ENCODE data around the gene ACR.

ACR gene

DNA sequence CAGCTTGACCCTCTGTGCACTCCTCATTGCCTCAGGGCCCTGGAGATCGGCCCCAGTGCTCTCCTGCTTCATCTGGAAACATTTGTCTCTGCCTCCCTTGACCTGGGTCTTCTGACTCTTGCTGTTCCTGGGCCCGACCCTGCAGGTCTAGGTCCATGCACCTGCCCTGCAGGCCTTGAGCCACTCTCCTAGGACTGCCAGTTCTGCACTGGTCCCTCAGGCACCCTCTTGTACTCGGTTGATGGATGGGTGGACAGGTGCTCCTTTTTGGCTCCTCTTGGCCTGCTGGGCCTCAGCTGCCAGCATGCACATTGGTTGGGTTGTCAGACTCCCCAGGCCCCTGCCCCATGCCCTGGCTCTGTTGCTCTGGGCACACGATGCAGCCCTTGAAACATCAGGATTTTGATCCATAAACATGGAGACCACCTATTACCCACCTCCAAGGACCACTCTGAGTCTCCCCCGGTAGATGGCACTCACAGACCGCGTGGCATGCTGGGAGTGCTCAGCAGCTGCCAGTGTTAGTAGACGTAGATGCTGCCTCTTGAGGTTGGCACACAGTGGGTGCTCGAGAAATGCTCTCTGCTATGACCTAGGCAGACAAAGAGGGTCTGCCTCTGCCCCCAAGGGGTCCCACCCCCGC lies 20.2 kb upstream of the ACR start:
- DNase-seq (ENCODE audit: low read depth), result no peak

DNA sequence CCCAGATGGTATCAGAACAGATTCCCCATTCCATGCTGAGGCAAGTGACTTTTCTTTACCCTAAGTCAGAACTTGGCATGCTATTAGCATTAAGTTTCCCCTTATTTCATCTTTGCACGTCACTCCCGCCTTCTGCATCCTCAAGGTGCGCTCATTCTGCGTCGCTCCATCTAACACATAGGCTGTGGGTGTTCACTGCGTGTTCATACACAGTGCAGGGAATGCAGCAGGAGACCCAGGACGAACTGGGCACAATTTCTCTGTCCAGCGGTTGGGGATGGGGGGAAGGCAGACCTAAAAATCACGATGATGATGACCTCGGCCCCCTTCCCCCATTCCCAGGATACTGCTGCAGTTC lies 19.7 kb upstream of the ACR start:
- no peak for DNase-seq (ENCODE audit: low read depth)

DNA sequence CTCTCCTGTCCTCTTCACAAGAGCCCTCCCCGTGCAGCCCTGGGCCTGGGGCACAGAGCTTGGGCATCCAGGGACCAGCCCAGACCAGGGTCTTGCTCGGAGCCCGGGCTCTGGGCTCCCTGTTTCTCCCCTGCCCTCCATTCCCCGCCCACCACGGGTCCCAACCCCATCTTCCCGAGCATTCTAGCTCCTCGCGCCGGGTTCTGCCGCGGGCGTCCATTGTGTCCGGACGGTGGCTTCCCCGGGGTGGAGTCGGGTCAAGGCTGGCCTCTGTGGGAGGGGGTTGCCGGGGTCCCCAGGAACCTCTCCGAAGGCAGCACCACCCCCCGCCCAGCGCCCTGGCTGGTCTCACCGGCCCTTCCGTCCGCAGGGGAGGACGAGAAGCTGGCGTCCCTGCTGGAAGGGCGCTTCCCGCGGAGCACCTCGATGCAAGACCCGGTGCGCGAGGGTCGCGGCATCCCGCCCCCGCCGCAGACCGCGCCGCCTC lies 18.1 kb upstream of the ACR start:
- DNase-seq (ENCODE audit: low read depth), result no peak

DNA sequence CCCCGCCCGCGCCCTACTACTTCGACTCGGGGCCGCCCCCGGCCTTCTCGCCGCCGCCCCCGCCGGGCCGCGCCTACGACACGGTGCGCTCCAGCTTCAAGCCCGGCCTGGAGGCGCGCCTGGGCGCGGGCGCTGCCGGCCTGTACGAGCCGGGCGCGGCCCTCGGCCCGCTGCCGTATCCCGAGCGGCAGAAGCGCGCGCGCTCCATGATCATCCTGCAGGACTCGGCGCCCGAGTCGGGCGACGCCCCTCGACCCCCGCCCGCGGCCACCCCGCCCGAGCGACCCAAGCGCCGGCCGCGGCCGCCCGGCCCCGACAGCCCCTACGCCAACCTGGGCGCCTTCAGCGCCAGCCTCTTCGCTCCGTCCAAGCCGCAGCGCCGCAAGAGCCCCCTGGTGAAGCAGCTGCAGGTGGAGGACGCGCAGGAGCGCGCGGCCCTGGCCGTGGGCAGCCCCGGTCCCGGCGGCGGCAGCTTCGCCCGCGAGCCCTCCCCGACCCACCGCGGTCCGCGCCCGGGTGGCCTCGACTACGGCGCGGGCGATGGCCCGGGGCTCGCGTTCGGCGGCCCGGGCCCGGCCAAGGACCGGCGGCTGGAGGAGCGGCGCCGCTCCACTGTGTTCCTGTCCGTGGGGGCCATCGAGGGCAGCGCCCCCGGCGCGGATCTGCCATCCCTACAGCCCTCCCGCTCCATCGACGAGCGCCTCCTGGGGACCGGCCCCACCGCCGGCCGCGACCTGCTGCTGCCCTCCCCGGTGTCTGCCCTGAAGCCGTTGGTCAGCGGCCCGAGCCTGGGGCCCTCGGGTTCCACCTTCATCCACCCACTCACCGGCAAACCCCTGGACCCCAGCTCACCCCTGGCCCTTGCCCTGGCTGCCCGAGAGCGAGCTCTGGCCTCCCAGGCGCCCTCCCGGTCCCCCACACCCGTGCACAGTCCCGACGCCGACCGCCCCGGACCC lies 17.4 kb upstream of the ACR start:
- DNase-seq (ENCODE audit: low read depth), result no peak

DNA sequence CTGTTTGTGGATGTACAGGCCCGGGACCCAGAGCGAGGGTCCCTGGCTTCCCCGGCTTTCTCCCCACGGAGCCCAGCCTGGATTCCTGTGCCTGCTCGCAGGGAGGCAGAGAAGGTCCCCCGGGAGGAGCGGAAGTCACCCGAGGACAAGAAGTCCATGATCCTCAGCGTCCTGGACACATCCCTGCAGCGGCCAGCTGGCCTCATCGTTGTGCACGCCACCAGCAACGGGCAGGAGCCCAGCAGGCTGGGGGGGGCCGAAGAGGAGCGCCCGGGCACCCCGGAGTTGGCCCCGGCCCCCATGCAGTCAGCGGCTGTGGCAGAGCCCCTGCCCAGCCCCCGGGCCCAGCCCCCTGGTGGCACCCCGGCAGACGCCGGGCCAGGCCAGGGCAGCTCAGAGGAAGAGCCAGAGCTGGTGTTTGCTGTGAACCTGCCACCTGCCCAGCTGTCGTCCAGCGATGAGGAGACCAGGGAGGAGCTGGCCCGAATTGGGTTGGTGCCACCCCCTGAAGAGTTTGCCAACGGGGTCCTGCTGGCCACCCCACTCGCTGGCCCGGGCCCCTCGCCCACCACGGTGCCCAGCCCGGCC lies 16.7 kb upstream of the ACR start:
- no peak for DNase-seq (ENCODE audit: low read depth)

DNA sequence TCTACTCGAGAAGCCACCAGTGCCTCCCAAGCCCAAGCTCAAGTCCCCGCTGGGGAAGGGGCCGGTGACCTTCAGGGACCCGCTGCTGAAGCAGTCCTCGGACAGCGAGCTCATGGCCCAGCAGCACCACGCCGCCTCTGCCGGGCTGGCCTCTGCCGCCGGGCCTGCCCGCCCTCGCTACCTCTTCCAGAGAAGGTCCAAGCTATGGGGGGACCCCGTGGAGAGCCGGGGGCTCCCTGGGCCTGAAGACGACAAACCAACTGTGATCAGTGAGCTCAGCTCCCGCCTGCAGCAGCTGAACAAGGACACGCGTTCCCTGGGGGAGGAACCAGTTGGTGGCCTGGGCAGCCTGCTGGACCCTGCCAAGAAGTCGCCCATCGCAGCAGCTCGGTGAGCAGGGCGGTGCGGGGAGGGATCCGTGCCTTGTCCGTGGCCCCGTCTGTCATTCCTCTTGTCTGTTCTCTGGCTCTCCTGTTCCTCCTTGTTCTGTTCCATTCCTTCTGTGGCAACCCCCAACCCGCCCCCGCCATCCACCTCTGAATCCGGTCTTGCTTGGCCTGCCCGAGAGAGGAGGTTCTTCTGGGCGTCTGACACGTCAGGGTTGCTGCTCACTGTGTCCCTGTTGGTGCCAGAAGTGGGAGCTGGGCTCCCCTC lies 15.8 kb upstream of the ACR start:
- DNase-seq (ENCODE audit: low read depth), result no peak

DNA sequence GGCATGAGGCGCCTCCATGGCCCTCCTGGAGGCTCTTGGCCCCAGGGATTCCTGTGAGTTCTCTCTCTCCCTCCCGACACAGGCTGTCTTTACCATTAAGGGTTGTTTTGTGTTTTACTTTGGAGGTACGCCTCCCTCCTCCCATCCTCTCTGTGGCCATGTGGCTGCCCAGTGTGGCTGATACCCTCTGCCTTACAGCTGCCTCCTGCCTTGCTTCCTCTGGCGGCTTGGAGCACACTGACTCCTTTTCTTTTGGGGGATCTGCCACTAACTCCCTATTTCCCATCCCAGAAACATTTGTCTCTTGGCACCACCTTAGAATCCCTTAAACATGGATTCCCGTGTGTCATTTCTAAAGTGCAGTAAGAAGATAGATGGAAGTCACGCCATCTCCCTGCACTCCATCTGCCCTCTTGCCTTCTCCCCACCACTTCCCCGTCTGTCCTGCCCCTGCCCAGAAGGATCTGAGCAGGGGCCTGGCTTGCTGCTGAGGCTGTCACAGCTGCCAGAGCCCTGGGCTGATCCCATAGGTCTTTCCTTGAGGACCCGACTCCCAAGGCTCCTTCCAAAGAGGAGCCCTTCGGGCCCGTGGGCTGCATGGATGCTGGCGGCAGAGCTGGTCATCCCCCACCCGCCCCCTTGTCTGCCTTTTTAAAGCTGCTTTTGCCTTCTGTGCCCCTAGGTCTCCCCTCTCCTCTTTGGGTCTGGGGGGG lies 15.1 kb upstream of the ACR start:
- DNase-seq (ENCODE audit: low read depth), result no peak

DNA sequence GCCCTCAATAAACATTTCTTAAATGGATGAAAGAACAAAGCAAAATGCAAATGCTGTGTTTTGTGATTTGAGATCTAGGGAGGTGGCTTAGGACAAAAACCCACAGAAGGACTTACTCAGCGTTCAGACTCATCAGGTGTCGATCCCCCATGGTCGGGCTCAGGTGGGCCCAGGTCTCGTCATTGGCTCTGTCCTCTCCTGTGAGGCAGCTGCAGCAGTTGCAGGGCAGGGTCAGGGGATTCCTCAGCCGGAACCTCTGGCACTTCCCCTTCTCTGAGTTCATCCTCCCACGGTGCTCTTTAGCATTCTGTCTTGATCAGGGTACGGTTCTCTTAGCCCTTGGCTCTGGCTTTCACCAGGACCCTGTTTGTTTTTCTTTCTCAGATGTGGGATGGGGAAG lies 14.0 kb upstream of the ACR start:
- DNase-seq (ENCODE audit: low read depth), result no peak

DNA sequence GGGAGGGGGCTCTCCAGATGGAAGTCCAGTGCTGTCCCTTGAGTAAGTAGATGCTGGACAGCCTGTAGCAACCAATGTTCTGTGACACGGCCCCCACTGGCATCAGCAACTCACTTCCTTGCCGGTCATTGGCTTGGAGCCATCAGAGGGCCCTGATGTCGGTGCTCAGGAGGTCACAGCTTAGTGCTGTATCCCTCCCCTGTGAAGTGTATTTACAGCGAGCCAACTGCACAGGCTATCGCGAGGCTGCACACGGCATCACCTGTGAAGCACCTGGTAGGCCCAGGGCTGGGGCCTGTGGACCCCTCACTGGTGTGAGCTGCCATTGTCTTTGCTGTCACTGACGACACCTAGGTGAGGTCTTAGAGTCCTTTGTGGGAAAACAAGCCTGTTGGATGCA lies 13.4 kb upstream of the ACR start:
- no peak for DNase-seq (ENCODE audit: low read depth)

DNA sequence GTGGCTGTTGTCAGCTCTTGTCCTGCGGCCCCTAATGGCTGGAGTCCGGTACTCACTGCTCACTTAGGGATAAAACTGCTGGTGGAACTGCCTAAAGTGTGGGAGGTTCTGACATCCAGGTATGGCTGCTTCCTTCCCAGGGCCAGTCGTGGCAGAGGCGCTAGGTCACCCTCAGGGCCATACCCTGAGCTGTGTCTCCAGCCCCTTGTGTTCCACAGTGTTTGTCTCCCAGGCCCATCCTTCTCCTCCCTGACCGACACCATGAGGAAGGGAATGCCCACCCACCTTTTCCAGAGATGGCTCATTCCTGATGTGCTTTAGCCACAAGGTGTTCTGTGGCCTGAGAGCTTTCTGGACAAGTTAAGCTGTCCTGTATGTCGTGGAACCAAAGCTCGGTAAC lies 12.4 kb upstream of the ACR start:
- no peak for DNase-seq (ENCODE audit: low read depth)

DNA sequence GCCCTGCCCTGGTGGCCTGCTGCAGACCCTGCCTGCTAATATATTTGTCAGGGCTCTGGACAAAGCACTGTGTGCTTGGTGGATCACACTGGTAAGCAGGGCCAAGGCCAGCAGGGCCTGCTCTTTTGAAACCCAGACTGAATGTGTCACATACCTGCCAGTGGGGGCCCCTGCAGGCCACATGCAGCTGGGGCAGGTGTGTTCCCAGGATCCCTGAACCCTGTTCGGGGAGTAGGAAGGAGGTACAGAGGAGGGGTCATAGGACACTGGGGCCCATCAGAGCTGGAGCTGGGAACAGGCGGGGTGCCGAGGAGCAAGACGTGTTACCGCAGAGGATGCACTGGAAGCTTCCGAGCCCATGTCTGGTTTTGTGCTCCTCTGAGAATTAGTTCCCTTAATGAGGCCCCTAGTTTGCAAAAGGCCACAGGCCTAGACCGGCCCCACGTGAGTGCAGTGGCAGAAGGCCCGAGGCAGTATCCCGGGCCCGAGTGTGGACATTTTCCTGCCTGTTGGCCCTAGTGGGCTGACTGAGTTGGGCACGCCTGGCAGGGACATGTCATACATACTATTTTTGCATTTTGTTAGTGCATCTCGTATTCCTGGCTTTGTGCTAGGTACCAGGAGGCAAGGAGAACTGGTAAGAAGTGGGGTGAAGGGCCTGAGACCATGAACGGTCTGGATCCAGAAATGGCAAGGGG lies 11.2 kb upstream of the ACR start:
- no peak for DNase-seq (ENCODE audit: low read depth)

DNA sequence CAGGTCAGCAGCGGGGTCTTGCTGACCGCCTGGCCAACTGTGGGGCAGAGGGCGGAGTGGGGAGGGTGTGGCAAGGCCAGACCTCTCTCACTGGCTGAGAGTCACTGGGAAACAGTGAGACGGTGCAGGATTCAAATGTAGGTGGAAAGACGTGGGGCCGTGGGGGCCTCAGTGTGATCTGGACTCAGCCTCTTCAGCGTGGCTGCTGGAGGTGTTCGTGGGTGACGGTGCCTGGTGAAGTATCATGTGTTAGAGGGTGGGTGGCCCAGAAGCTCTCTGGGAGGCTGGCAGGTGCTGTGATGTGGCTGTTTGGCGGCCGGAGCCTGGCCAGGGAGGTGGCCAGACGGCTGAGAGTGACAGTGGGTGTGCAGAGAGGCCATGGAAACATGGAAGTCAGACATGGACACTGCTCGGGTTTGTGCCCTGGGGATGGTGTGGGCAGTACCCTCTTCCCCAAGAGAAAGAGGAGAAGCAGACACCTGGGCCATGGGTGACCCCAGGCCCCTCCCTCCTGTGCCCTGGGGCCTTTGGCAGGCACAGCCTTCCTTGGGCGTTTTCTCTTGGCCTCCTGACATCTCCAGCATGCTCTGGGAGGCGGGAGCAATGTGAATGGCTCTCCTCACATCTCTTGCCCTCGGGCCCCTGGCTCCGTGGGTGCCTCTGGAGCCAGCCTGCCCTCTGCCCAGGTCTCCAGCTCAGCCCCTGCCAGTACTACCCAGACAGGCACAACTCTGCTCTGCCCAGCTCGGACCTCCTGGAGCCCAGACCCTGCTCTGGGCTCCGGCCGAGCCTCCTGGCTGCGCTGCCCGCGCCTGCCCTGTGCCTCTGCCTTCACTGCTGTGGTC lies 10.1 kb upstream of the ACR start:
- DNase-seq (ENCODE audit: low read depth), result no peak

DNA sequence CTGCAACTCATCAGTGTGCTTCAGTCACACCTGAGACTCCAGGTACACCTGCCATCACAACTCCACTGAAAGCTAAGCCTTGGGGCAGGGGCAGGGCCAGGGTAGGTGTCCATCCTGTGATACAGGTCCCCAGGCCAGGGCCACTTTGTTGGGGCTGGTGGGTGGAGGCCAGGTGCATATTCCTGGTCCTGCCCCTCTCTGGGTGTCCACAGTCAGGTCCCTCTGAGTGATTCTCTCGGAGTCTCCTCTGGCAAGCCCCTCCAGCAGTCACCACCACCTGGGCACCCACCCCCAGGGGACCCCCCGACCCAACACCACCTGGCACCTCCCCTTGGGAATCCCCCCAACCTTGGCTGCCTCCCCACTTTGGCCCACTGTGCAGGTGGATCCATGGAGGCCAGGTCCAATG lies 9.5 kb upstream of the ACR start:
- DNase-seq (ENCODE audit: low read depth), result no peak

DNA sequence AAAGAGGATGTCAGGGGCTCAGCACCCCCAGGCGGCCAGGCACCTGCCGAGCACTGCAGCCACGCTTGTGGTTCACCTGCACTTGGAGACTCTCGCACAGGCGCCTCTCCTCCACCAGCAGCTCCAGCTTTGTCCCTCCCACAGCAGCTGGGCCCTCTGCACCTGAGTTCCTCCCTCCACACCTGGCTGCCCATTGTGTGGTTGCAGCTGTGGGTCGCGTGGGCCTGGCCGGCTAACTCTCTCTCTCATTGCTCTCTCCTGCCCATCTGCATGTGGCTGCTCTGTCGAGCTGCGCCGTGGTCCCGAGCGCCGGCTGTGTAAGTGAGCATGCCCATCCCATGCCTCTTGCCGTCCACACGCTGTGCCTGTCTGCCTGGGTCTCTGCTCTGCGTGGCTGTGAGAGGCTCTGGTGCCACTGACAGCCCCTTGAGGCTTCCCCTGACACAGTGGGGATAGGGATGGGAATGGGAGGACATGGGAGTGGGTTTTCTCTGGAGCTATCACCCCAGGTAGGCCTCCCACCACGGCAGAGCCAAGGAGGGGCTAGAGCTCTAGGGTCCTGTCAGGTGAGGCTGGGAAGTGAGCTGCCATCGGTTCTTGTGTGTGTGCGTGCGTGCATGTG lies 8.5 kb upstream of the ACR start:
- no peak for DNase-seq (ENCODE audit: low read depth)

DNA sequence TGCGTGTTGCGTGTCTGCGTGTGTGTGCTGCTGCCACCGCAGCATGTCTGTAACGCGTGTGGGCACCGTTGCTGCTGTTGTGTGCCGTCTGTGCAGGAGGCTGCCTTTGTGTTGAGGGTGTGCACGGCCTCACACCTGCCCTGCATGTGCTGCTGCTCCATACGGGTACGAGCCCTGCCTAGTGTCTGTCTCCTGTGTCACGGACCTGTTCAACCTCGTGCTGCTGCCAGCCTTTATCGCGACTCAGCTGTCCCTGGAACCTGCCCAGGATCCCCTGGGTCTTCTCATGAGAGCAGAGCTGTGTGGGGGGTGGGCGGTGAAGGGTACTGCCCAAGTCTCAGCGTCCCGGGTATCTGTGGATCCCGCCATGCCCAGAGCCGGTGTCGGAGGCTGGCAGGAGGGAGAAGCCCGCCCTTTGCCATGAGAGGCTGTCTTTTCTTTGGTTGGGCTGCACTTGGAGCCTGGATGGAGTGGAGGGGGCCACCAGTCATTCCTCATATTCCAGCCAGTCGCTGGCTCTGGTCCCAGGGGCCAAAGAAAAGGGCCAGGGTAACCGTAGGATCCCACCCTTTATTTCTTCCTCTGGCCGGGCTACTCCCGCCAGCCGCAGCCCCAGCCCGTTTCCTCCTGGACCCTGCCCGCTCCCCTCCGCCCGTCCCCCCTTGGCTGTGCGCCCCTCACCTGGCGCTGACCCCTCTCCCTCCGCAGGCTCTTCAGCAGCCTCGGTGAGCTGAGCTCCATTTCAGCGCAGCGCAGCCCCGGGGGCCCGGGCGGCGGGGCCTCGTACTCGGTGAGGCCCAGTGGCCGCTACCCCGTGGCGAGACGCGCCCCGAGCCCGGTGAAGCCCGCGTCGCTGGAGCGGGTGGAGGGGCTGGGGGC lies 7.8 kb upstream of the ACR start:
- DNase-seq (ENCODE audit: low read depth), result no peak

DNA sequence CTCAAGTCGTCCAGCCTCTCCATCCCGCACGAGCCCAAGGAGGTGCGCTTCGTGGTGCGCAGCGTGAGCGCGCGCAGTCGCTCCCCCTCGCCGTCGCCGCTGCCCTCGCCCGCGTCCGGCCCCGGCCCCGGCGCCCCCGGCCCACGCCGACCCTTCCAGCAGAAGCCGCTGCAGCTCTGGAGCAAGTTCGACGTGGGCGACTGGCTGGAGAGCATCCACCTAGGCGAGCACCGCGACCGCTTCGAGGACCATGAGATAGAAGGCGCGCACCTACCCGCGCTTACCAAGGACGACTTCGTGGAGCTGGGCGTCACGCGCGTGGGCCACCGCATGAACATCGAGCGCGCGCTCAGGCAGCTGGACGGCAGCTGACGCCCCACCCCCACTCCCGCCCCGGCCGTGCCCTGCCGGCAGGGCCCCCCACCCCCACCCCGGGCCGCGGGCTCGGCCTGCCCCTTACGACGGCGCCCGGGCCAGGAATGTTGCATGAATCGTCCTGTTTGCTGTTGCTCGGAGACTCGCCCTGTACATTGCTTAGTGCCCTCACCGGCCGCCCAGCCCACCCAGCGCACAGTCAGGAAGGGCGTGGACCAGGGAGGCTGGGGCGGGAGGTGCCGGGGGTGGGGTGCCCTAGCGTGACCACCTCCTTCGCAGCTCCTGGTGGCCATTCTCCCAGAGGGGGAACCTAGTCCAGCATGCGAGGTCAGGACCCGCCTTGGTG lies 6.9 kb upstream of the ACR start:
- DNase-seq (ENCODE audit: low read depth), result no peak

DNA sequence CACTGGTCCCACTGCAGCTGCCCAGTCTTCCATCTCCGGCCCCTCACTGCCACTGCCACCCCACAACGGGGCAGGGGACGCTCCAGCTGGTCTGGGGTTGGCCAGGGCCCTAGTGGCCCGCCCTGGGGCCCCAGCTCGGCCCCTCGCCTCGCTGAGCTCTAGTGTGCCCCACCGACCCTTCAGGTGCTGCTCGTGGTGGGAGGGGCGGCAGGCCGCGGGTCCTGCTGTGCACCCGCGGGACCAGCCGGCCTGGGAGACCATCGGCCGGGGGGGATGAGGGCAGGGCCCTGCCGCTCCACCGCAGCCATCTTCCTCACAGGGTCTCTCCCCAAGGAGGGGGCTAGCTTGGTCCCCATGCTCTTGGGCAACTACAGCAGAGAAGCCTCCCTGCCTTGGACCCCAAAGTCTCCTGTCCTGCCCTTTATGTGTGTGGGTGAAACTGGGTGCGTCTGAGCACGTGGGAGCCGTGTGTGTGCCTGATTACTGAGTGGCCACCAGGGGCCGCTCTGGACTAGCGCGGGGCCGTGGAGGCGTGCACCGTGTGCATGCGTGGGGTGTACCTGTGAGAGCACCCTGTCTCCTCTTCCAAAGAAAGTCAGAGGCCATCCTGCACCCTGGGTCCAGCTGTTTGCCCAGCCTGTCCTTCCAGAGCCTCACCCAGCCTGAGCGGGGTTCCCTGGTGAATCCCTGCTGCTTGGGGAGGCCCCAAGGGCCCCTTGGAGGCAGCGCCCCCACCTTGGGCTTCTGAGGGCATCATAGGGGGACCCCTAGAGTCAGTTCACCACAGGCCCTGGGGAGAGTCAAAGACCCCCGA lies 6.0 kb upstream of the ACR start:
- no peak for DNase-seq (ENCODE audit: low read depth)
